K562 (cell line): Measurements from ENCODE around the gene CSTB. TPM values are rescaled to one million over a fixed set of nuclear protein-coding genes. Genes with fewer than 3 reads are reported as not detected.

Source experiments
- ARID1B ChIP-seq: fragments of 450-650 bp; IDR thresholded peaks from 2 replicates; pipeline ENCODE4 v1.6.1; 2016; ENCODE audit warnings: antibody characterized with exemption, mild to moderate bottlenecking, inconsistent platforms
- CBX5 ChIP-seq: IDR thresholded peaks from 2 replicates; pipeline ENCODE4 v1.6.1; 2014; ENCODE audit warnings: low read depth, borderline replicate concordance
- DPF2 ChIP-seq: fragments of 450-650 bp; IDR thresholded peaks from 2 replicates; pipeline ENCODE4 v1.6.1; 2016
- HDAC2 ChIP-seq: fragments of 450-650 bp; IDR thresholded peaks from 2 replicates; pipeline ENCODE4 v1.6.1; 2016; ENCODE audit warnings: mild to moderate bottlenecking
- PRDM10 ChIP-seq: fragments of 450-650 bp; IDR thresholded peaks from 2 replicates; pipeline ENCODE4 v1.6.1; 2018; ENCODE audit not compliant: partially characterized antibody
- RFX5 ChIP-seq: IDR thresholded peaks from 2 replicates; pipeline ENCODE4 v1.6.1; 2011; ENCODE audit warnings: low read depth, mild to moderate bottlenecking, improper control_type of control experiment, low read length
- SIN3A ChIP-seq, 2 experiments: fragments of 150-350 bp in 1 of 2; IDR thresholded peaks; 2 replicates each; pipeline ENCODE4 v1.6.1; 2011 to 2016; ENCODE audit warnings: borderline replicate concordance in 2 of 2, low read depth in 2 of 2, low read length in 2 of 2, mild to moderate bottlenecking in 2 of 2, moderate library complexity in 2 of 2; ENCODE audit not compliant: control insufficient read depth in 1 of 2
- SMARCE1 ChIP-seq: fragments of 450-650 bp; IDR thresholded peaks from 2 replicates; pipeline ENCODE4 v1.7.1; 2016; ENCODE audit warnings: mild to moderate bottlenecking
- SMC3 ChIP-seq: conservative IDR thresholded peaks from 2 replicates; pipeline ENCODE4 v1.6.1; 2011; ENCODE audit warnings: low read depth, low read length, improper control_type of control experiment; ENCODE audit not compliant: insufficient read depth
- SP2 ChIP-seq: IDR thresholded peaks from 2 replicates; pipeline ENCODE4 v1.6.1; 2011; ENCODE audit warnings: mild to moderate bottlenecking, low read depth, low read length, moderate library complexity; ENCODE audit not compliant: poor library complexity, severe bottlenecking; ENCODE audit errors: extremely low read depth
- TARDBP ChIP-seq: fragments of 450-650 bp; IDR thresholded peaks from 2 replicates; pipeline ENCODE4 v1.6.1; 2016
- TBL1XR1 ChIP-seq, 2 experiments: IDR thresholded peaks; 2 replicates each; pipeline ENCODE4 v1.6.1; 2012; ENCODE audit warnings: improper control_type of control experiment in 2 of 2, low read length in 2 of 2, mild to moderate bottlenecking in 1 of 2
- XRCC4 ChIP-seq: IDR thresholded peaks from one replicate; pipeline ENCODE4 v1.6.1; 2011; ENCODE audit not compliant: insufficient read depth, insufficient read length; ENCODE audit errors: extremely low read depth
- ZBTB1 ChIP-seq: sonication (generic); formaldehyde crosslinking; IDR thresholded peaks from 2 replicates; pipeline ENCODE4 v1.8.1; 2023; ENCODE audit warnings: missing genetic modification reagents, low read depth, mild to moderate bottlenecking, borderline replicate concordance
- ZNF592 ChIP-seq: fragments of 450-650 bp; IDR thresholded peaks from 2 replicates; pipeline ENCODE4 v1.6.1; 2017; ENCODE audit warnings: antibody characterized with exemption, mild to moderate bottlenecking
- ZNF699 ChIP-seq: fragments of 250-450 bp; sonication (Bioruptor Pico); IDR thresholded peaks from 2 replicates; pipeline ENCODE4 v1.8.0; 2021; ENCODE audit warnings: mild to moderate bottlenecking, moderate library complexity; ENCODE audit not compliant: insufficient replicate concordance
- polyA plus RNA-seq, 8 experiments: library from polyadenylated mRNA; depleted of rRNA in 4 of 8; stranded (reverse) in 5 of 8; unstranded in 3 of 8; fragments of >200 nt; fragmentation: Nextera tagmentation in 2 of 8; fragmentation: Illumina TruSeq in 1 of 8; extraction: Ambion mirVana in 2 of 8; extraction: Trizol in 1 of 8; gene quantifications; 2 replicates each; pipeline versions ENCODE4 v1.2.1 to v1.2.3, GENCODE V29; 2011 to 2014; ENCODE audit warnings: inconsistent platforms in 1 of 8, missing spikeins in 1 of 8
- total RNA-seq, 7 experiments: library from RNA; depleted of rRNA in 6 of 7; stranded (reverse); fragments of >200 nt in 6 of 7; fragmentation: Illumina TruSeq in 2 of 7; extraction: Trizol in 2 of 7; gene quantifications; 2 replicates each; pipeline versions ENCODE4 v1.2.1 to v1.2.3, GENCODE V29; 2011 to 2021; ENCODE audit warnings: low replicate concordance in 1 of 7

CSTB gene
- total and polyA plus RNA-seq, 9 of the 15 experiments (the other 6 are each of a cell fraction or from before 2014, with no cell fraction given) = 12.4 to 65.0 (median 31.7) TPM

- TF ChIP-seq ZNF592 (0 out of 2 replicates have a peak, but pooled peaks have one; percentile 57), DPF2 (no peak), CBX5 (peak; percentile 52; the same call in 1 of the 2 replicates), SIN3A (IDR thresholded peaks at IDR 0.05; ENCODE audit: borderline replicate concordance in 2 of 2, control insufficient read depth in 1 of 2, low read depth in 2 of 2, low read length in 2 of 2) (peak; percentile 98 to 99), XRCC4 (no peak), HDAC2 (peak; percentile 9; the same call in 1 of the 2 replicates), TBL1XR1 (IDR thresholded peaks at IDR 0.05; ENCODE audit: low read length in 2 of 2) (peak; percentile 82 to 93), ARID1B (no peak), SP2 (no peak), RFX5 (peak; percentile 80; the same call in 1 of the 2 replicates), ZBTB1 (CRISPR knock-in tag) (no peak; the same call in none of the 2 replicates), TARDBP (peak; percentile 82), ZNF699 (no peak), SMC3 (peak; percentile 91), SMARCE1 (no peak; the same call in 1 of the 2 replicates), PRDM10 (no peak)
These were observed 13.3 kb upstream of the CSTB start, which contains the start of gene RRP1 (continued) for GRCh38 chr21:43789276-43790009.
